Cardiac muscle cell (in vitro differentiated cells and primary cell): ENCODE measurements around the gene SLCO2A1. TPM values are rescaled to one million over a fixed set of nuclear protein-coding genes. Genes with fewer than 3 reads are reported as not detected.

ENCODE experiments used
- DNase-seq, 2 donors: peaks; one replicate each; pipeline versions ENCODE4 v3.0.0 to v3.0.0-alpha.2; 2010 to 2017; ENCODE audit warnings: low read depth in 1 of 2, low spot score in 1 of 2
- H3K27ac ChIP-seq: fragments of 200-600 bp; sonication (generic); 2 replicates; pipeline ENCODE4 v1.5.1; 2016
- H3K27me3 ChIP-seq: fragments of 200-600 bp; sonication (generic); 2 replicates; pipeline ENCODE4 v1.6.0; 2016; ENCODE audit warnings: control low read depth
- H3K36me3 ChIP-seq: fragments of 200-600 bp; sonication (generic); 2 replicates; pipeline ENCODE4 v1.5.1; 2016; ENCODE audit warnings: control low read depth
- H3K4me1 ChIP-seq: fragments of 200-600 bp; sonication (generic); 2 replicates; pipeline ENCODE4 v1.8.1; 2017; ENCODE audit warnings: low read depth, mild to moderate bottlenecking, mixed run types
- H3K4me3 ChIP-seq: fragments of 200-600 bp; sonication (generic); 2 replicates; pipeline ENCODE4 v1.5.1; 2016; ENCODE audit warnings: mild to moderate bottlenecking
- H3K9me3 ChIP-seq: fragments of 200-600 bp; sonication (generic); 2 replicates; pipeline ENCODE4 v1.5.1; 2017; ENCODE audit warnings: low read depth, mild to moderate bottlenecking, control low read depth
- polyA plus RNA-seq: library from polyadenylated mRNA; unstranded; fragments of >200 nt; fragmentation: Nextera tagmentation; extraction: Ambion mirVana; gene quantifications from 2 replicates; pipeline ENCODE4 v1.2.1, GENCODE V29; 2016
- total RNA-seq: library from RNA; depleted of rRNA; stranded (reverse); fragments of >200 nt; gene quantifications from 2 replicates; pipeline ENCODE4 v1.2.3, GENCODE V29; 2016
- TF ChIP-seq, protein P1 (sequence below): IDR thresholded peaks from 2 replicates; pipeline ENCODE4 v1.5.1; 2012; ENCODE audit warnings: low read depth, mild to moderate bottlenecking, low read length

The SLCO2A1 gene
- total and polyA plus RNA-seq, 2 experiments from 2014 or later, result 5.1 to 6.1 TPM

DNA sequence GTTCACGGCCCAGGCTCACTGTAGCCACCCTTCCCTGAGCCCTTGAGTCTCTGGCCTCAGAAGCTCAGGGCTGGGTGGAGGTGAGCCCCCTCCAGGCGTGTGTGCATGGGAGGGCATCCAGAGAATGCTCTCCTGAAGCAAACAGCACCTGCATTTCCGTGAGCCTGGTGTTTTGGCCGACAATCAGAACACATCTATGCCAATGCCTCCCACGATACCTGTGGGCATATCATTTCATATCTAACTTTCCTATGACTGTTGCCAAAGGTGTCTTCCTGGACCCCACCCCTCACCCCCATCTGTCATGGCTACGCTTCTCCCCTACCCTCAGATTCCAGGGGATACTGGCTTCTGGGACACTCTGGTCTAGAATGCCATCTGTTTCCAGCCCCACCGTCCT, 80.7 kb downstream of the SLCO2A1 start:
- no peaks in the 10 kb centered on the region for H3K27me3 ChIP-seq
- H3K27ac ChIP-seq, result no peak overlapping the region
- H3K4me1 ChIP-seq, result no peaks in the 10 kb centered on the region
- no peak for DNase-seq
- no peaks in the 10 kb centered on the region for H3K36me3 ChIP-seq
- TF ChIP-seq, protein P1, sequence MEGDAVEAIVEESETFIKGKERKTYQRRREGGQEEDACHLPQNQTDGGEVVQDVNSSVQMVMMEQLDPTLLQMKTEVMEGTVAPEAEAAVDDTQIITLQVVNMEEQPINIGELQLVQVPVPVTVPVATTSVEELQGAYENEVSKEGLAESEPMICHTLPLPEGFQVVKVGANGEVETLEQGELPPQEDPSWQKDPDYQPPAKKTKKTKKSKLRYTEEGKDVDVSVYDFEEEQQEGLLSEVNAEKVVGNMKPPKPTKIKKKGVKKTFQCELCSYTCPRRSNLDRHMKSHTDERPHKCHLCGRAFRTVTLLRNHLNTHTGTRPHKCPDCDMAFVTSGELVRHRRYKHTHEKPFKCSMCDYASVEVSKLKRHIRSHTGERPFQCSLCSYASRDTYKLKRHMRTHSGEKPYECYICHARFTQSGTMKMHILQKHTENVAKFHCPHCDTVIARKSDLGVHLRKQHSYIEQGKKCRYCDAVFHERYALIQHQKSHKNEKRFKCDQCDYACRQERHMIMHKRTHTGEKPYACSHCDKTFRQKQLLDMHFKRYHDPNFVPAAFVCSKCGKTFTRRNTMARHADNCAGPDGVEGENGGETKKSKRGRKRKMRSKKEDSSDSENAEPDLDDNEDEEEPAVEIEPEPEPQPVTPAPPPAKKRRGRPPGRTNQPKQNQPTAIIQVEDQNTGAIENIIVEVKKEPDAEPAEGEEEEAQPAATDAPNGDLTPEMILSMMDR, result no peak
- H3K4me3 ChIP-seq, result no peak overlapping the region
- no peaks in the 10 kb centered on the region for H3K9me3 ChIP-seq

DNA sequence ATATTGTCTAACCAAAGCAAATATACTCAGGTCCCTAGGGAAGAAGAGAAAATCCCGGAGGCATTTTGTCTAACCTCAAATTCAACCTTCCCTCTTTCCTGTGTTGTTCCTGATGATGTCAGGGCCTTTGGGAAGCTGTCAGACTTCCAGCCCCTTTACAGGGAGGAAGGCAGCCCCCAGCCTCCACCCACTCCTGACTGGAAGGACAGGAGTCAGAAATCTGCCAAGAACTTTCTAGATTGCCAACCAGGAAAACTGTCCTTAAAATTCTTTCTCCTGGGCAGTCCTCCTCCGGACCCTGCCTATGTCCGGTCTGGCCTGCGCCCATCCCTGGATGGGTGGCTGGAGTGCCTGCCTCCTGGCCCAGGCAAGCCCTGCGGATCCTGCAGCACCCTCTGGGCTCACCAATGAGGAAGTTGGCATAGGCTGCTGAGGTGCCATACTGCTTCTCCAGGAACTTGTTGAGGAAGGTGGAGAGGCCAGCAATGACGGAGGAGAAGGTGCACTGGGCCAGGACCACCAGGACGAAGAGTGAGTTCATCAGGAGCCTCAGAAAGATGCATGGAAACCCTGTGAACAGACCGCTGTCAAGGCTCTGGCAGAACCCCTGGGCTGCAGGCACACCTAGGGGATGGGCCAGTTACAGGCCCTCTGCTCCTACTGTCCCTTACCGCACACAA, 81.5 kb downstream of the SLCO2A1 start:
- H3K4me1 ChIP-seq, result no peaks in the 10 kb centered on the region
- H3K27me3 ChIP-seq, result no peaks in the 10 kb centered on the region
- H3K9me3 ChIP-seq, result no peaks in the 10 kb centered on the region
- H3K27ac ChIP-seq, result no peak overlapping the region
- H3K36me3 ChIP-seq, result no peaks in the 10 kb centered on the region
- TF ChIP-seq, protein P1, result no peak
- H3K4me3 ChIP-seq, result no peak overlapping the region
- peak in 1 of 2 donors; percentile 62 for DNase-seq

DNA sequence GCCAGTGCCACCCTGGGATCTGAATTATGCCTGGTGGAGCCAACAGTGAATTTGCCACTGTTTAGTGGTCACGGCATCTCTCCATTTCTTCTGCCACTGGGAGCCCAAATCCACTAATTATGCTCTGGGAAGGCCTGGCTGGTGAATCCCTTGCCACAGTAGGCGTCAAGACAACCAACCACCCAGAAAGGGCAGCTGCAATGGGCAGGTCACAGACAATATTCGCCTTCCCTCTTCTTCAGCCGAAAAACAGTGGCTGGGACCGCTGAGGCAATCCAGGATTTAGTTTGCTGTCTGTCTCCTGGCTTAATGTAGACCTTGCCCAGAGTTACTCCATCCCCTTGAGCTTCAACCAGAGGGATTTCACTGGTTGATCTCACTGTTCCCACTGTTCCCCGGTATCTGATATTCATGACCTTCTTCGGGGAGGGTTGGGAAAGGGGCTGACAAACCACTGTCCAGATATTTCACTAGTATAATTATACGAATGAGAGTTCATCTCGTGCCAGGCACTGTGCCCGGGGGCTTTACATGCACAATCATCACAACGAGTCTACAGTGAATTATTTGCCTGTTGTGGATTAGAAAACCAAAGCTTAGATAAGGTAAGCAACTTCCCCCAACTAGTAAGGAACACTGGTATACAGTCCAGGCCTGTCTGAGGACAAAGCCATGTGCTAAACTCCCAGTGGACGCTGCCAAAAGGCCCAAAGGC, 84.2 kb downstream of the SLCO2A1 start:
- peak in 1 of 2 donors; percentile 42 for DNase-seq
- Histone ChIP-seq H3K4me3 (no peak overlapping the region), H3K27ac (no peak overlapping the region), H3K9me3 (no peaks in the 10 kb centered on the region), H3K27me3 (no peaks in the 10 kb centered on the region), H3K4me1 (peaks cover 3% of the 10 kb centered on the region), H3K36me3 (no peaks in the 10 kb centered on the region)
- TF ChIP-seq, protein P1, result no peak

DNA sequence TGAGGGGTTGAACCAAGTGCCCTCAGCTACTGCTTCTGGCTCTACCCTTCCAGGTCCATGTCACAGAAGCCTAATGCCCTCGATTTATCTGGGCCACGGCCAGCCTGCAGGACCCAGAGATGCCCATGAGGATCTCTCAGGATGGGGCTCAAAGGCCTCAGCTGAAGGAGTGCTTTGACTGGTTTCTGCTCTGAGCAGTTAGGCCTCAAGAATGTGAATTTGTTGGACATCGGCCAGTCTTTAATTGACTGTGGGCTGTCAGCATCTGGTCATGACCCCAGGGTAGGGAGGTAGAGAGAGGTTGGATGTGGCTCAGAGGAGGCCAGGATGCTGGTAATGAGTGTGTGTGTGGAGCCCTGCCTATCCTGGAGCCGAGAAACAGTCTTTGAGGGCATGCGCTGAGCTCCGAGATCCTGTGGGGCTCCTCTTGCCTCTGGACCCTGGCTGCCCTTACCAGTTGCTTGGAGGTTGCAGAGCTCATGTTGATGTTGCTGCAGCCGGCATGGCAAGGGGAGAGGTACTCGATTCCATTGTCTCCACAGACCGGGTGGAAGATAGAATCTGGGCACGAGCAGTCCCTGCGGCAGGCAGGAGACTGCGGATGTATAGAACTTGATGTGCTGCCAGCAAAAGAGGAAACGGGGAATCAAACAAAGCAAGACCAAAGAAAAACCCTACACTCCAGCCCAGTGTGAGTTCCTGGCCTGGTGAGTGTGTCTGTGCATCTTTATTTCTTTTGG, 84.9 kb downstream of the SLCO2A1 start:
- Histone ChIP-seq H3K4me3 (no peak overlapping the region), H3K27ac (no peak overlapping the region), H3K9me3 (no peaks in the 10 kb centered on the region), H3K36me3 (no peaks in the 10 kb centered on the region), H3K27me3 (no peaks in the 10 kb centered on the region), H3K4me1 (peaks cover 3% of the 10 kb centered on the region)
- TF ChIP-seq, protein P1, result no peak
- peak in 1 of 2 donors; percentile 95 for DNase-seq

DNA sequence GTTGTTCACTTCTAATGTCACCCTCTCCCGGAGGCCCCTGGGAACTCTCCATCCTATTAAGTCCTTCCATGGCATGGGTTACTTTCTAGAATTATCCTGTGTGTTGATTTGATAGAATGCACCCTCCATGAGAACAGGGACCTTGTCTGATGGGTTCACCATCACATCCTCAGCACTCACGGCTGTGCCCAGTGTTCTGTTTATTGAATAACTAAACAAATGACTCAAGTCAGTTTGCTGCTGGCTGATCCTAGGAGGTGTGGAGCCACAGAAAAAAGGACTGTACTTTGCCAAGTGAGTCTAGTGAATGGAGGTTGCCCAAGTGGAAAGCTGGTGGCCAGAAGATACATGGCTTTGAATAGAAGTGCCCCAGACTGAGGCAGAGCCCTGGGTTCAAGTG, 85.5 kb downstream of the SLCO2A1 start:
- Histone ChIP-seq H3K9me3 (no peaks in the 10 kb centered on the region), H3K4me3 (no peak overlapping the region), H3K4me1 (peaks cover 3% of the 10 kb centered on the region), H3K27ac (no peak overlapping the region), H3K27me3 (no peaks in the 10 kb centered on the region), H3K36me3 (no peaks in the 10 kb centered on the region)
- TF ChIP-seq, protein P1, result no peak
- no peak for DNase-seq
